Spinal cord (tissue), 10 donors: ENCODE results near the gene FBLN2. TPM values are rescaled to one million over a fixed set of nuclear protein-coding genes. Genes with fewer than 3 reads are reported as not detected.

Experiments
- DNase-seq, 6 donors: peaks; one replicate each; pipeline versions ENCODE4 v3.0.0 to v3.0.0-alpha.2; 2013 to 2015; ENCODE audit warnings: low spot score in 6 of 6, low read depth in 4 of 6
- H3K27ac ChIP-seq: one replicate; pipeline ENCODE4 v1.5.1; 2013; ENCODE audit warnings: low read depth, low read length, control low read depth
- H3K27me3 ChIP-seq: one replicate; pipeline ENCODE4 v1.6.1; 2013; ENCODE audit warnings: low read length; ENCODE audit not compliant: control insufficient read depth, insufficient read depth
- H3K36me3 ChIP-seq: one replicate; pipeline ENCODE4 v1.6.1; 2013; ENCODE audit warnings: low read length; ENCODE audit not compliant: control insufficient read depth, insufficient read depth
- H3K4me1 ChIP-seq: one replicate; pipeline ENCODE4 v1.6.1; 2013; ENCODE audit warnings: low read length; ENCODE audit not compliant: control insufficient read depth, insufficient read depth
- H3K4me3 ChIP-seq: one replicate; pipeline ENCODE4 v1.5.1; 2013; ENCODE audit warnings: low read depth, low read length, control low read depth
- H3K9me3 ChIP-seq: one replicate; pipeline ENCODE4 v1.6.1; 2013; ENCODE audit warnings: low read length; ENCODE audit not compliant: control insufficient read depth, insufficient read depth
- WGBS: methylation state at CpG from one replicate; pipeline ENCODE4 v1.1.5; 2013; ENCODE audit warnings: missing lambda C conversion rate; ENCODE audit not compliant: insufficient coverage; 5-methylcytosine and 5-hydroxymethylcytosine counted together
- polyA plus RNA-seq, 2 donors: library from polyadenylated mRNA; unstranded; fragments of 120-200 nt; gene quantifications; one replicate each; pipeline ENCODE4 v1.2.1, GENCODE V29; 2013; ENCODE audit not compliant: insufficient read length in 2 of 2
- total RNA-seq, 2 donors: library from RNA; depleted of rRNA in 1 of 2; stranded (reverse); fragments of 120-200 nt in 1 of 2; fragments of >200 nt in 1 of 2; gene quantifications; one replicate each; pipeline versions ENCODE4 v1.2.3 to v1.2.4, GENCODE V29; 2013 to 2014
- donor health status: healthy.

Gene FBLN2
- total and polyA plus RNA-seq, 4 donors: 19.5 to 81.9 (median 31.5) TPM

- 91% methylated on average over 17 of the region's 22 CpGs for WGBS
- H3K27ac ChIP-seq: no peak overlapping the region
- H3K9me3 ChIP-seq: no peaks in the 10 kb centered on the region
- H3K4me3 ChIP-seq: no peak overlapping the region
- no peaks in the 10 kb centered on the region for H3K27me3 ChIP-seq
- H3K4me1 ChIP-seq: peaks cover 21% of the 10 kb centered on the region
- DNase-seq: no peak
- no peaks in the 10 kb centered on the region for H3K36me3 ChIP-seq
Measured at GRCh38 chr3:13662238-13662847, 113.4 kb downstream of the FBLN2 start.

- H3K9me3 ChIP-seq: no peaks in the 10 kb centered on the region
- no peaks in the 10 kb centered on the region for H3K27me3 ChIP-seq
- no peak overlapping the region for H3K27ac ChIP-seq
- no peaks in the 10 kb centered on the region for H3K36me3 ChIP-seq
- H3K4me3 ChIP-seq: no peak overlapping the region
- WGBS: 91% methylated on average over 14 of the region's 16 CpGs
- no peak for DNase-seq
- H3K4me1 ChIP-seq: peaks cover 5% of the 10 kb centered on the region
Measured at GRCh38 chr3:13663781-13664535, 115.0 kb downstream of the FBLN2 start.

GRCh38 chr3:13665582-13666226 lies 116.8 kb downstream of the FBLN2 start:
- Histone ChIP-seq H3K4me3 (no peak overlapping the region), H3K36me3 (no peaks in the 10 kb centered on the region), H3K4me1 (peaks cover 4% of the 10 kb centered on the region), H3K27ac (no peak overlapping the region), H3K9me3 (no peaks in the 10 kb centered on the region), H3K27me3 (no peaks in the 10 kb centered on the region)
- DNase-seq: no peak
- 55% methylated on average over 9 of the region's 16 CpGs for WGBS

GRCh38 chr3:13666227-13666619 lies 117.3 kb downstream of the FBLN2 start:
- Histone ChIP-seq H3K27ac (no peak overlapping the region), H3K4me3 (no peak overlapping the region), H3K9me3 (no peaks in the 10 kb centered on the region), H3K27me3 (no peaks in the 10 kb centered on the region), H3K4me1 (peaks cover 6% of the 10 kb centered on the region), H3K36me3 (no peaks in the 10 kb centered on the region)
- DNase-seq: no peak
- 81% methylated on average over 3 of the region's 4 CpGs for WGBS

GRCh38 chr3:13666781-13667709 lies 118.1 kb downstream of the FBLN2 start:
- Histone ChIP-seq H3K27ac (no peak overlapping the region), H3K9me3 (no peaks in the 10 kb centered on the region), H3K4me3 (no peak overlapping the region), H3K4me1 (peaks cover 7% of the 10 kb centered on the region), H3K36me3 (no peaks in the 10 kb centered on the region), H3K27me3 (no peaks in the 10 kb centered on the region)
- 50% methylated on average over 7 of the region's 18 CpGs for whole genome bisulfite sequencing
- DNase-seq: peak in 1 of 6 donors; percentile 29

GRCh38 chr3:13668136-13668535 lies 119.2 kb downstream of the FBLN2 start:
- Histone ChIP-seq H3K27ac (no peak overlapping the region), H3K27me3 (no peaks in the 10 kb centered on the region), H3K9me3 (no peaks in the 10 kb centered on the region), H3K36me3 (no peaks in the 10 kb centered on the region), H3K4me1 (peaks cover 7% of the 10 kb centered on the region), H3K4me3 (no peak overlapping the region)
- no peak for DNase-seq
- no CpG with 5 or more reads among the region's 5 CpGs for WGBS

- 75% methylated on average over 1 of the region's 1 CpG for whole genome bisulfite sequencing
- no peak for DNase-seq
- no peak overlapping the region for H3K4me3 ChIP-seq
Measured at GRCh38 chr3:13669457-13669856, 120.5 kb downstream of the FBLN2 start.

GRCh38 chr3:13670292-13670691 lies 121.4 kb downstream of the FBLN2 start:
- no peak for DNase-seq
- no peaks in the 10 kb centered on the region for H3K36me3 ChIP-seq
- no peak overlapping the region for H3K4me3 ChIP-seq
- no peaks in the 10 kb centered on the region for H3K27me3 ChIP-seq
- 97% methylated on average over 4 of the region's 4 CpGs for WGBS
- H3K4me1 ChIP-seq: peaks cover 7% of the 10 kb centered on the region
- H3K9me3 ChIP-seq: no peaks in the 10 kb centered on the region
- no peak overlapping the region for H3K27ac ChIP-seq

More at GRCh38 chr3:13669457-13669856, 120.5 kb downstream of the FBLN2 start:
- Histone ChIP-seq H3K27me3 (no peaks in the 10 kb centered on the region), H3K36me3 (no peaks in the 10 kb centered on the region), H3K4me1 (peaks cover 7% of the 10 kb centered on the region), H3K9me3 (no peaks in the 10 kb centered on the region), H3K27ac (no peak overlapping the region)
